ENCODE results near the gene GLCE.

DNA sequence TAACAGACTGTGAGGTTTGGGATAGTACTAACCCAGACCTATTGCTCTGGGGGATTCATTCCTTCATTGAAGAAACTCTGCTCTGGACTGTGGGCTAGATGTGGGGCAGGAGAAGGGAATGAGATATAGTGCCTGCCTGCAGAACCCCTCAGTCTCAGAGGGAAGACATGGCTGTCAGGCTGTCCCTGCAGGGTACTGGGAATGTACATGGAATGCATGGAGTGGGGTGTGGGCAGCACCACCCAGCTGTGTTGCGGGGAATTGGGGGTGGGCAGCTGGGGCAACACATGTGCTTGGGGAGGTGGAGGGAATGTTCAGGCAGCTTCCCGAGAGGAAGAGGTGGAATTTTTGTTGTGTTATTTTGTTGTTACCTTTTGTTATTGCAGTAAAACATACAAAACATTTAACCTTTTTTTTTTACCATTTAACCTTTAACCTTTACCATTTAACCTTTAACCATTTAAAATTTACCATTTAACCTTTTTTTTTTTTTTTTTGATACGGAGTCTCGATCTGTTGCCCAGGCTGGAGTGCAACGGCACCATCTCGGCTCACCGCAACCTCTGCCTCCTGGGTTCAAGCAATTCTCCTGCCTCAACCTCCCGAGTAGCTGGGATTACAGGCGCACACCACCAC lies 145.6 kb downstream of the GLCE start:
- TF ChIP-seq, protein P1, sequence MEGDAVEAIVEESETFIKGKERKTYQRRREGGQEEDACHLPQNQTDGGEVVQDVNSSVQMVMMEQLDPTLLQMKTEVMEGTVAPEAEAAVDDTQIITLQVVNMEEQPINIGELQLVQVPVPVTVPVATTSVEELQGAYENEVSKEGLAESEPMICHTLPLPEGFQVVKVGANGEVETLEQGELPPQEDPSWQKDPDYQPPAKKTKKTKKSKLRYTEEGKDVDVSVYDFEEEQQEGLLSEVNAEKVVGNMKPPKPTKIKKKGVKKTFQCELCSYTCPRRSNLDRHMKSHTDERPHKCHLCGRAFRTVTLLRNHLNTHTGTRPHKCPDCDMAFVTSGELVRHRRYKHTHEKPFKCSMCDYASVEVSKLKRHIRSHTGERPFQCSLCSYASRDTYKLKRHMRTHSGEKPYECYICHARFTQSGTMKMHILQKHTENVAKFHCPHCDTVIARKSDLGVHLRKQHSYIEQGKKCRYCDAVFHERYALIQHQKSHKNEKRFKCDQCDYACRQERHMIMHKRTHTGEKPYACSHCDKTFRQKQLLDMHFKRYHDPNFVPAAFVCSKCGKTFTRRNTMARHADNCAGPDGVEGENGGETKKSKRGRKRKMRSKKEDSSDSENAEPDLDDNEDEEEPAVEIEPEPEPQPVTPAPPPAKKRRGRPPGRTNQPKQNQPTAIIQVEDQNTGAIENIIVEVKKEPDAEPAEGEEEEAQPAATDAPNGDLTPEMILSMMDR (IDR thresholded peaks at IDR 0.05): no peak
- TF ChIP-seq POLR2AphosphoS5 (IDR thresholded peaks at IDR 0.05; ENCODE audit: low read depth, low read length): no peak
- TF ChIP-seq, protein P2, sequence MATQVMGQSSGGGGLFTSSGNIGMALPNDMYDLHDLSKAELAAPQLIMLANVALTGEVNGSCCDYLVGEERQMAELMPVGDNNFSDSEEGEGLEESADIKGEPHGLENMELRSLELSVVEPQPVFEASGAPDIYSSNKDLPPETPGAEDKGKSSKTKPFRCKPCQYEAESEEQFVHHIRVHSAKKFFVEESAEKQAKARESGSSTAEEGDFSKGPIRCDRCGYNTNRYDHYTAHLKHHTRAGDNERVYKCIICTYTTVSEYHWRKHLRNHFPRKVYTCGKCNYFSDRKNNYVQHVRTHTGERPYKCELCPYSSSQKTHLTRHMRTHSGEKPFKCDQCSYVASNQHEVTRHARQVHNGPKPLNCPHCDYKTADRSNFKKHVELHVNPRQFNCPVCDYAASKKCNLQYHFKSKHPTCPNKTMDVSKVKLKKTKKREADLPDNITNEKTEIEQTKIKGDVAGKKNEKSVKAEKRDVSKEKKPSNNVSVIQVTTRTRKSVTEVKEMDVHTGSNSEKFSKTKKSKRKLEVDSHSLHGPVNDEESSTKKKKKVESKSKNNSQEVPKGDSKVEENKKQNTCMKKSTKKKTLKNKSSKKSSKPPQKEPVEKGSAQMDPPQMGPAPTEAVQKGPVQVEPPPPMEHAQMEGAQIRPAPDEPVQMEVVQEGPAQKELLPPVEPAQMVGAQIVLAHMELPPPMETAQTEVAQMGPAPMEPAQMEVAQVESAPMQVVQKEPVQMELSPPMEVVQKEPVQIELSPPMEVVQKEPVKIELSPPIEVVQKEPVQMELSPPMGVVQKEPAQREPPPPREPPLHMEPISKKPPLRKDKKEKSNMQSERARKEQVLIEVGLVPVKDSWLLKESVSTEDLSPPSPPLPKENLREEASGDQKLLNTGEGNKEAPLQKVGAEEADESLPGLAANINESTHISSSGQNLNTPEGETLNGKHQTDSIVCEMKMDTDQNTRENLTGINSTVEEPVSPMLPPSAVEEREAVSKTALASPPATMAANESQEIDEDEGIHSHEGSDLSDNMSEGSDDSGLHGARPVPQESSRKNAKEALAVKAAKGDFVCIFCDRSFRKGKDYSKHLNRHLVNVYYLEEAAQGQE (IDR thresholded peaks at IDR 0.05; ENCODE audit: insufficient read depth in 1 of 2, low read depth in 2 of 2, low read length in 1 of 2): no peak
